GM19099 (cell line): ENCODE data around the gene MAMDC2.

ENCODE experiments used
- POLR2A ChIP-seq: IDR thresholded peaks from 3 replicates; pipeline ENCODE4 v1.6.1; 2011; ENCODE audit warnings: low read depth; ENCODE audit not compliant: insufficient read length; ENCODE audit errors: extremely low read depth

The MAMDC2 gene

GRCh38 chr9:70049672-70050271 lies 6.1 kb downstream of the MAMDC2 start:
- no peak for TF ChIP-seq POLR2A

- TF ChIP-seq POLR2A: no peak
These were observed 9.1 kb downstream of the MAMDC2 start for GRCh38 chr9:70052768-70053167.

DNA sequence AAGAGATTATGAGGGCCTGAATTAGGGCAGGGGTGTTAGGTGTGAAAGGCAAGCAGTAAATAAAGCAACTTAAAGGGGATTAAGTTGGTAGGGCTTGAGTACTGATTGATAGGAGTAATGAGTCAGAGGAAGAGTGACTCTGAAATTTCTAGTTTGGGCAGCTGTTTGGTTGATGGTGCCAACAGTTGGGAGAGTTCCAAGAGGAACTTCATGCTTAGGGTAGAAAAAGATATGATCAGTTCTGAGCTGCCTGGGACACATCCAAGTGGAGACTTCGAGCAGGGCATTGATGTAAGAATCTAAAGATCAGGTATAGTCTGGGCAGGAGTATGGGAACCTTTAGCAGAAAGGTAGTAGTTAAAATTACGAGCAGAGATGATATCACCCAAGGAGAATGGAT lies 10.2 kb downstream of the MAMDC2 start:
- TF ChIP-seq POLR2A: no peak

DNA sequence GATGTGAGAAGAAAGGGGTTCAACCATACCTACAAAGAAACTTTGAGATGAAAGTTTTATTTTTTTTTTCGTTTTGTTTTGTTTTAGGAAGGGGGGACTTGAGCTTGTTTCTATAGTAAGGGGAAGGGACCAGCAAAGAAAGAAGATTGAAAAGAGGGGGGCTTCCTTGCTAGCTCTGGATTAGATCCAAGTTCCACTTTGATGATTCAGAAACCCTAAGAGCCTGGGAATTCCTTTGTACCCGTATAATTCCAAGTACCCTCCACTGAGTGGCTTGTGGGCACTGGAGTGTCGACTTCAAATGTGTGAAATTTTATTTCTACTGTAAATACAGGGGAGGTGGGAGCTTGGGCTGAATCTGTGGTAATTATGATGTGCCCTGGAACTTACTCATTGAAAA lies 10.9 kb downstream of the MAMDC2 start:
- TF ChIP-seq POLR2A: no peak

GRCh38 chr9:70055406-70056210 lies 12.0 kb downstream of the MAMDC2 start:
- TF ChIP-seq POLR2A: no peak

DNA sequence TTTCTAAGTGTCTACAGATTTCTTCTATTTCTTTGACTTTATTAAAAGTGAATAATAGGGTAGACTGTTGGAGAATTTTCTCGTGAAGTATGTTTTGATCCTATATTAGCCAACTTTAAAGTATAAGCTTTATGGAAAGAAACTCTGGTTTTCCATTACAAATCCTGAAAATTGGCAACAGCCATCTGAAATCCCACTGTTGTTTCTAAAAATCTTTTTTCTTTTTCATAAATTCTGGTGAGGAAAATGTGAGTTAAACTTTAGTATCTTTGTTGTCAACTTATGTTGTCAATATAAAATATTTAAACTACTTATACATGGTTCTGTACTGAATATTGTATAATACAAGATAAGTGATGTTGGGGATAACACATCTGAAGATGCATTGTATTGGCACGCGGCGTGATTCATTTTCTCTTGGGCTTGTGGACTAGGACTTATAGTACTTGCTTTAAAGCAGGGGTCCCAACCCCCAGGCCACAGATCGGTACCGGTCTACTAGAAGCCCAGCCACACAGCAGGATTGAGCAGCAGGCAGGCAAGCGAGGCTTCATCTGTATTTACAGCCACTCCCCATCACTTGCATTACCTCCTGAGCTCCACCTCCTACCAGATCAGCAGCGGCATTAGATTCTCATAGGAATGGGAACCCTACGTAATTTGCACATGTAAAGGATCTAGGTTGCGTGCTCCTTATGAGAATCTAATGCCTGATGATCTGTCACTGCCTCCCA lies 12.7 kb downstream of the MAMDC2 start:
- no peak for TF ChIP-seq POLR2A

DNA sequence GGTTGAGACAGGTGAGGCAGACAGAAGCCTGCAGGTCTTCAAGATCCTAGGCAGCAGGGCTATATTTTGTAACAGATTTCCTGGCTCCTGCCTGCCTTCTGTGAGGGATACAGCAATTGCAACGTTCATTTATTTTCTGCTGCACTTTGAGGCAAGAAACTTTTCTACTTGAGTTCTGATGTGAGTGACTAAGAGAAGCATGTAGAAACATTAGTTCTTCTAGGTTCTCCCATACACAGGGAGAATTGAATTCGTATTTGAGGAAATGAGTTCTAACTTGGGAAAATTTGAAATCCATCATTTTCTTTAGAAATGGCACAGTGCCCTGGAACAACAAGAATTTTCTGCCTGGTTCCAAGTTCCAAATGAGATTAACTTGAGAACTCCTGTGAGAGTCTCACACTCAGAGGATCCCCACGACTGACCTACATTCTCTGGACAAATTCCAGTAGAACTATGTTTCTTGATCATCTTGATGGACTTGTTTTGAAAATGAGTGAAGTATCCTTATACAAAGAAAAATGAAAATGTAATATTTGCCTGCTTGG lies 15.0 kb downstream of the MAMDC2 start:
- TF ChIP-seq POLR2A: no peak

DNA sequence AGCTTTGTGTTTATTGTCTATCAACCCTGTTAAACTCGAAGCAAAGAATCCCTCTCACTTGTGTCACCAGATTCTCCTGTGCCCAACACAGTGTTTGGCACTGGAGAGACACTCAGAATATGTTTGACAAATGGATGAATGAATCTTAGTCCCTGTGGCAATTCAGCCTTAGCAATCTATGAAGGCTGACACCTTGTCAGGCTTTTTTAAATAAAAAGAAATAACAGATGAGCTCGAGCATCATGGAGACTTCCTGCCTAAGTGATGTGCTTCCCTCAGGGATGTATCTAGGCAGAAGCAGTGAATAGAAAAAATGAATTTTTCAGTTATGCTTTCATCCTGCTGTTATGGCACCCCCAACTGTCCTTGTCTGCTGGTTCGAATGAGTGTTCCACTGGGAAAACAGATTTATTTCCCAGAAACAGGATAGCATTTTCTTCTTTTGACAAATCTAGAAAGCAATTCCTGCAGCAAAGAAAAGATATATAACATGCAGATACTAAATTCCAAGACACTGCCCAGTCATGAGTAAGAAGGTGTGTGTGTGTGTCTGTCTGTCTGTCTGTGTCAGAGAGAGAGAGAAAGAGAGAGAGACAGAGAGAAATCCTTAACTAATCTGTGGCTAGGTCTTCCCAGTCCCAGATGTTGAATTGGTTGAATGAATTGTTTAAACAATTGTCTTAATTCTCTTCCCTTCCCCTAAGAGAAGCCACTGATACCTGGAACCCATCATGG lies 16.7 kb downstream of the MAMDC2 start:
- no peak for TF ChIP-seq POLR2A

- TF ChIP-seq POLR2A: no peak
These were observed 17.3 kb downstream of the MAMDC2 start for GRCh38 chr9:70060883-70061507.

- TF ChIP-seq POLR2A: no peak
These were observed 18.1 kb downstream of the MAMDC2 start for GRCh38 chr9:70061776-70062175.

DNA sequence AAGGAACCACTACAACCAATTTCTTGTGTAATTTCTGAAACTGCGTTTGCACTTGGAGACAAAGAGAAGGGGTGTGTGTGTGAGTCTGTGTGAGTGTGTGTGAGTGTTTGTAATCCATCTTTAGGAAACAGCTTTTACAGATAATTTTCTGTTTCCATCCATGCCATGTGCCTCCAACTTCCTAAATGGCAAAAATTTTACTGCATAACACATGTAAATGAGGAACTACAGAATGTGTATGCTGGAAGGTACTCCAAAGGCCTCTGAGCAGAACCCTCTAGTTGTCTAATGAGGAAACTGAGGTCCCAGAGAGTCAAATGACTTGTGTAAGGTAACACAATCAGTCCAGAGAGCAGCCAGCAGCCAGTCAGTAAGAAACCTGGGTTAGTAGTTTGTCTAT lies 20.8 kb downstream of the MAMDC2 start:
- no peak for TF ChIP-seq POLR2A

GRCh38 chr9:70065572-70065971 lies 21.9 kb downstream of the MAMDC2 start:
- TF ChIP-seq POLR2A: no peak

- no peak for TF ChIP-seq POLR2A
These were observed 22.8 kb downstream of the MAMDC2 start for GRCh38 chr9:70066418-70066817.

DNA sequence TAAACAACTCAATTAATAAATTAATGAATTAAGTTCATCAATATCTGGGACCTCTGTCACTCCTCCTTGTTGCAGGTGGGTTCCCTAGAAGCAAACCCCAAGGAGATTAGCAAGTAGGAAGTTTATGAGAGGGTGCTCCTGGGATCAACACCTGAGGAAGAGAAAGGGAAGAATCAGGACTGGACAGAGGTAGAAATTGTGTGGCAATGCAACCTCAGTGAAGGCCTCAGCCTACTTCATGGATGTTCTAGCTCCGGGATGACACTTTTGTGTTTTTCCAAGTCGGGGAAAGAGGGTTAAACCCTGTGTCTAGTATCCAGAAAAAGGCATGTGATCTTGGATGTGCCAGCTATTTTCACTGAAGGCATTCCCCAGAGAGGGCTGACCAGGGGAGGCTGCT lies 23.2 kb downstream of the MAMDC2 start:
- no peak for TF ChIP-seq POLR2A
